22Rv1 (cell line): ENCODE data around the gene CDC42EP3.

Experiments used
- H3K27ac ChIP-seq: fragments of 450-650 bp; 2 replicates; pipeline ENCODE4 v1.5.1; 2017
- ZFX ChIP-seq: fragments of 450-650 bp; IDR thresholded peaks from 2 replicates; pipeline ENCODE4 v1.6.1; 2017; ENCODE audit warnings: antibody characterized with exemption, borderline replicate concordance
- TF ChIP-seq, protein P1 (sequence below): fragments of 450-650 bp; IDR thresholded peaks from 2 replicates; pipeline ENCODE4 v1.5.1; 2017; ENCODE audit warnings: mild to moderate bottlenecking

The CDC42EP3 gene

DNA sequence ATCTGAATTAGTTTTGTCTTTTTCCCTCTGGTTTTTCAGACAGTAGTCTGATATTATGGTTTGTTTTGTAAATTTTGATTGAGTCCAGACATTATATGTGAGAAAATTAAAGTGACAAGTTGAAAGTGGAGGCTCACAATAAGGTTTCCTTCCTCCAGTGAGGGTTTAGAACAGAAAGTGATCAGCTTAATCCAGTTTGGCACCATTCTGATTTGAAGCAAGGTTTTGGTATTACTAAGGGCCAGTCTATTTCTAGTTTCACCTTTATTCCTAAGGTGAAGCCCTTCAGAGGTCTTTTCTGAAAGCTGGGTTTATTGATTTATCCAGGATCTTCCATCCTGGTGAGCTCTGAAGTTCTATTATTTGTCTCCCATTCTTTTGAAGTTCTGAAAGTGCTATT lies 68.7 kb downstream of the CDC42EP3 start:
- TF ChIP-seq ZFX = no peak
- TF ChIP-seq, protein P1, sequence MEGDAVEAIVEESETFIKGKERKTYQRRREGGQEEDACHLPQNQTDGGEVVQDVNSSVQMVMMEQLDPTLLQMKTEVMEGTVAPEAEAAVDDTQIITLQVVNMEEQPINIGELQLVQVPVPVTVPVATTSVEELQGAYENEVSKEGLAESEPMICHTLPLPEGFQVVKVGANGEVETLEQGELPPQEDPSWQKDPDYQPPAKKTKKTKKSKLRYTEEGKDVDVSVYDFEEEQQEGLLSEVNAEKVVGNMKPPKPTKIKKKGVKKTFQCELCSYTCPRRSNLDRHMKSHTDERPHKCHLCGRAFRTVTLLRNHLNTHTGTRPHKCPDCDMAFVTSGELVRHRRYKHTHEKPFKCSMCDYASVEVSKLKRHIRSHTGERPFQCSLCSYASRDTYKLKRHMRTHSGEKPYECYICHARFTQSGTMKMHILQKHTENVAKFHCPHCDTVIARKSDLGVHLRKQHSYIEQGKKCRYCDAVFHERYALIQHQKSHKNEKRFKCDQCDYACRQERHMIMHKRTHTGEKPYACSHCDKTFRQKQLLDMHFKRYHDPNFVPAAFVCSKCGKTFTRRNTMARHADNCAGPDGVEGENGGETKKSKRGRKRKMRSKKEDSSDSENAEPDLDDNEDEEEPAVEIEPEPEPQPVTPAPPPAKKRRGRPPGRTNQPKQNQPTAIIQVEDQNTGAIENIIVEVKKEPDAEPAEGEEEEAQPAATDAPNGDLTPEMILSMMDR = no peak
- no peak overlapping the region for H3K27ac ChIP-seq

GRCh38 chr2:37602040-37602439 lies 69.4 kb downstream of the CDC42EP3 start:
- no peak overlapping the region for H3K27ac ChIP-seq
- no peak for TF ChIP-seq ZFX
- TF ChIP-seq, protein P1 = no peak

- no peak for TF ChIP-seq ZFX
- TF ChIP-seq, protein P1 = no peak
Measured at GRCh38 chr2:37601569-37601968, 69.9 kb downstream of the CDC42EP3 start.

DNA sequence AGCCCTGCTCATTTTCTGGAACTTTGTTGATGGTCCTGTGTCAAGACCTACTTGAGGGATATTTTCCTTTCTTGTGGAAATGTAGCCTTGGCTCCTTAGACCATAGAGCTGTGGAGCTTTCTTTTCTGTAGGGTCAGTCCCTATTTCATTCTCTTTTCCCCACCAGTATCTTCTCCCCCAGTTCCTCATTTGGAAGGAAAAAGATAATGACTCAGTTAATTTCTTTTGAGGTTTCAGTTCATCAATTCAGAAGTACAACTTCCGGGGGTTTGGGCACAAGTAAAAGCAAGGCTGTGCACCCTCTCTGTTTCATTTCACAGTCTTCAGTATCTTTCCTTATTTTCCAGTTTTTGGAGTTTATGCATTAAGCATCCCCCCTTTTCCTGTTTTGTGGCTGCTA lies 70.7 kb downstream of the CDC42EP3 start:
- H3K27ac ChIP-seq = no peak overlapping the region
- TF ChIP-seq ZFX = no peak

More at GRCh38 chr2:37601569-37601968, 69.9 kb downstream of the CDC42EP3 start:
- H3K27ac ChIP-seq = no peak overlapping the region

DNA sequence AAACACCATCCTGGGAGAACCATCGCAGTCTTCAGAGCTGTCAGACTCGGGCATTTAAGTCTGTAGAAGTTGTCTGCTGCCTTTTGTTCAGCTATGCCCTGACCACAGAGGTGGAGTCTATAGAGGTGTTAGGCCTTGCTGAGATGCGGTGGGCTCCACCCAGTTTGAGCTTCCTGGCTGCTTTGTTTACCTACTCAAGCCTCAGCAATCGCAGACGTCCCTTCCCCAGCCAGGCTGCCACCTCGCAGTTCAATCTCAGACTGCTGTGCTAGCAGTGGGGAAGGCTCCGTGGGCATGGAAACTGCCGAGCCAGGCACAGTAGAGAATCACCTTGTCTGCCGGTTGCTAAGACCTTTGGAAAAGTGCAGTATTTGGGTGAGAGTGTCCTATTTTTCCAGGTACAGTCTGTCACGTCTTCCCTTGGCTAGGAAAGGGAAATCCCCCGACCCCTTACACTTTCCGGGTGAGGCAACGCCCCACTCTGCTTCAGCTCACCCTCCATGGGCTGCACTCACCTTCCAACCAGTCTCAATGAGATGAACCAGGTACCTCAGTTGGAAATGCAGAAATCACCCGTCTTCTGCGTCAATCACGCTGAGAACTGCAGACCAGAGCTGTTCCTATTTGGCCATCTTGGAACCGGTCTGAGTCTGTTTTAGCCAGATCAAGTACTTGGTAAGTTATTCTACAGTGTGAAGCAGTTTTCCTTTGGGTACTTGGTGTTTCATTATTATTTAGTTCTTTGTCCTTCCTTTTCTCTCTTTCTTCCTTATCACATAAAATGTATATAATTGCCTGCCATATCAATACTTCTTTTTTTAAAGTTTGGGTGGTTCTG lies 71.5 kb downstream of the CDC42EP3 start:
- TF ChIP-seq, protein P1 = no peak
- TF ChIP-seq ZFX = no peak

GRCh38 chr2:37593694-37594093 lies 77.7 kb downstream of the CDC42EP3 start:
- H3K27ac ChIP-seq = no peak overlapping the region
- TF ChIP-seq, protein P1 = no peak
- TF ChIP-seq ZFX = no peak

More for the DNA sequence above, 71.5 kb downstream of the CDC42EP3 start:
- no peak overlapping the region for H3K27ac ChIP-seq

GRCh38 chr2:37593024-37593423 lies 78.4 kb downstream of the CDC42EP3 start:
- no peak for TF ChIP-seq ZFX
- TF ChIP-seq, protein P1 = no peak
- H3K27ac ChIP-seq = no peak overlapping the region
